PC-3 (cell line): ENCODE measurements around the gene PLK5. TPM values are rescaled to one million over a fixed set of nuclear protein-coding genes. Genes with fewer than 3 reads are reported as not detected.

Experiments
- ATAC-seq: fragments of 200-7000 bp; cut with Tn5 transposase; 2 replicates; pipeline ENCODE4 v1.9.1; 2020; ENCODE audit warnings: mild to moderate bottlenecking, moderate library complexity
- BruUV-seq: library from RNA; stranded (reverse); fragments of 400-500 nt; replicated peaks from 2 replicates; lab custom pipeline; 2021; lab: Mats Ljungman, UMichigan
- CTCF ChIA-PET: fragments of 300-600 bp; sonication (Branson Sonifier 250); formaldehyde crosslinking; loops from one replicate; lab custom pipeline; 2022; ENCODE audit warnings: antibody characterized with exemption; lab: Charles Lee
- POLR2A ChIA-PET: fragments of 300-600 bp; sonication (Branson Sonifier 250); formaldehyde crosslinking; loops from one replicate; lab custom pipeline; 2022; ENCODE audit warnings: antibody characterized with exemption; ENCODE audit not compliant: unreplicated experiment; lab: Charles Lee
- DNase-seq: peaks from one replicate; pipeline ENCODE4 v3.0.0-alpha.2; 2015
- H2AFZ ChIP-seq: fragments of 300-600 bp; sonication (generic); 2 replicates; pipeline ENCODE4 v1.6.0; 2016; ENCODE audit warnings: antibody characterized with exemption, low read length
- H3F3A ChIP-seq: fragments of 300-600 bp; sonication (generic); one replicate; pipeline ENCODE4 v1.6.0; 2017; ENCODE audit warnings: antibody characterized with exemption, low read length, control low read depth, mild to moderate bottlenecking; ENCODE audit not compliant: unreplicated experiment
- H3K27ac ChIP-seq: fragments of 300-600 bp; sonication (generic); 2 replicates; pipeline ENCODE4 v1.5.1; 2016; ENCODE audit warnings: mild to moderate bottlenecking, low read length
- H3K27me3 ChIP-seq: fragments of 300-600 bp; sonication (generic); 2 replicates; pipeline ENCODE4 v1.6.1; 2016; ENCODE audit warnings: low read length, mixed read lengths
- H3K36me3 ChIP-seq: fragments of 300-600 bp; sonication (generic); 2 replicates; pipeline ENCODE4 v1.6.1; 2016; ENCODE audit warnings: low read depth, mixed run types, low read length, mixed read lengths
- H3K4me1 ChIP-seq: fragments of 300-600 bp; sonication (generic); 2 replicates; pipeline ENCODE4 v1.5.1; 2016; ENCODE audit warnings: low read length; ENCODE audit not compliant: insufficient read depth
- H3K4me2 ChIP-seq: fragments of 300-600 bp; sonication (generic); 2 replicates; pipeline ENCODE4 v1.6.0; 2016; ENCODE audit warnings: low read length
- H3K4me3 ChIP-seq: fragments of 300-600 bp; sonication (generic); 2 replicates; pipeline ENCODE4 v1.5.1; 2016; ENCODE audit warnings: mild to moderate bottlenecking, low read length, mixed read lengths
- H3K79me2 ChIP-seq: fragments of 300-600 bp; sonication (generic); 2 replicates; pipeline ENCODE4 v1.6.1; 2017; ENCODE audit warnings: low read length, mixed read lengths
- H3K9ac ChIP-seq: fragments of 300-600 bp; sonication (generic); 2 replicates; pipeline ENCODE4 v1.6.0; 2016; ENCODE audit warnings: mild to moderate bottlenecking, low read length
- H3K9me2 ChIP-seq: fragments of 300-600 bp; sonication (generic); replicated peaks from 2 replicates; pipeline ENCODE4 v1.6.1; 2016; ENCODE audit warnings: mixed run types, low read length, mixed read lengths
- H3K9me3 ChIP-seq: fragments of 300-600 bp; sonication (generic); 2 replicates; pipeline ENCODE4 v1.6.1; 2016; ENCODE audit warnings: low read length, mixed read lengths
- H4K20me1 ChIP-seq: fragments of 300-600 bp; sonication (generic); 2 replicates; pipeline ENCODE4 v1.6.1; 2016; ENCODE audit warnings: low read length, mixed read lengths
- EZH2 ChIP-seq: fragments of 300-600 bp; sonication (generic); IDR thresholded peaks from one replicate; pipeline ENCODE4 v1.6.1; 2017; ENCODE audit warnings: antibody characterized with exemption, mild to moderate bottlenecking, low read length; ENCODE audit not compliant: unreplicated experiment
- EZH2phosphoT487 ChIP-seq: fragments of 300-600 bp; sonication (generic); IDR thresholded peaks from 2 replicates; pipeline ENCODE4 v1.6.1; 2018; ENCODE audit warnings: mild to moderate bottlenecking, antibody characterized with exemption, low read length, borderline replicate concordance
- intact Hi-C: fragments of 100-400 bp; cut with micrococcal nuclease; formaldehyde crosslinking; loops from 2 replicates; pipeline ENCODE4 v1.9.0; 2023
- total RNA-seq: library from RNA; depleted of rRNA; stranded (reverse); fragments of >200 nt; gene quantifications from 2 replicates; pipeline ENCODE4 v1.2.3, GENCODE V29; 2014
- TF ChIP-seq, protein P1 (sequence below): fragments of 300-600 bp; sonication (generic); conservative IDR thresholded peaks from 2 replicates; pipeline ENCODE4 v1.5.1; 2017; ENCODE audit warnings: antibody characterized with exemption, low read depth, mild to moderate bottlenecking, low read length

Gene PLK5
- total RNA-seq, 1 experiment from 2014 or later, result not detected

DNA sequence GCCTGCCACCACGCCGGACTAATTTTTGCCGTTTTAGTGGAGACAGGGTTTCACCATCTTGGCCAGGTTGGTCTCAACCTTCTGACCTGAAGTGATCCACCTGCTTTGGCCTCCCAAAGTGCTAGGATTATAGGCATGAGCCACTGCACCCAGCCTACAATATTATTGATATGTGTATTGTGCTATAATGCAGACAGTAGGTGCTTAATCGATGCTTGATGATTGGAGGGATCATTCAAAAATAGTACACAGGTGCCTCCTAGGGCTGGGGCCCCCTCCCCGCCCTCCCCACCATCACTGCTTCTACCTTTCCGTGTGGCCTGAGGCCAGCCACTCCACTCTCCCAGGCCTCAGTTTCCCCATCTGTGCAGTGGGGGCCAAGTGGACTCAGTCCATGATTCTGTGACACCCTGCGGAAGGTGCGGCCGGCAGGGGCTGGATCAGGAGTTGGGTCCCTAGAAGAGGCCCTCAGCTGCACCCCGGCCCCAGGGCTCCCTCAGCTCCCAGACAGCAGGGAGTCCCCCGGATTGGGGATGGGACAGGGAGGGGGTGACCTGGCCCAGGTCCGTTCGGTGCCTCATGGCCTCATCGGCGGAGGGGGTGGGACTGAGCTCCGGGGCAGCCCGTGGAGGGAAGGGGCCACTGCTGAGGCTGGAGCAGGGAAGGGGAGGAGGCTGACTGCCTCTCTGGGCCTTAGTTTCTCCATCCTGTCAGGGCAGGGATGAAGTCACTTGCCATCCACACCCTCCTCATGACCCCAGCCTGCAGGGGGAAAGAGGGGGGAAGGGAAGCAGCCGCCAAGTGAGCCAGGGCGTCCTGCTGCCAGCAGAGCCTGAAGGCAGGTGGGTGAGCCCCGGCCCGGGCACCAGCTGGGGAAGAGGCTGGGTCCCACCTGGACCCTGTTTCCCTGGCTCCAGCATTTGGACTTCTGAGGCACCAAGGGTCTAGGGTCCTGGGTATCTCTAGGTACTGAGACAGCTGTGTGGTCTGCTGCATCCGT lies 12.3 kb upstream of the PLK5 start:
- CTCF ChIA-PET, result no interaction called here
- Histone ChIP-seq H3K4me3 (no peak overlapping the region), H3K36me3 (no peaks in the 10 kb centered on the region), H3K4me1 (peaks cover 3% of the 10 kb centered on the region; the same call in 1 of the 2 replicates), H4K20me1 (no peaks in the 10 kb centered on the region), H3K27me3 (no peaks in the 10 kb centered on the region), H3K79me2 (peaks cover 3% of the 10 kb centered on the region; the same call in 1 of the 2 replicates), H3K9me3 (no peaks in the 10 kb centered on the region), H3K4me2 (peak overlapping the region; percentile 85; the same call in 1 of the 2 replicates), H3K27ac (no peak overlapping the region), H3F3A (no peaks in the 10 kb centered on the region), H2AFZ (no peak overlapping the region), H3K9me2 (no peaks in the 10 kb centered on the region), H3K9ac (no peak overlapping the region)
- TF ChIP-seq, protein P1, sequence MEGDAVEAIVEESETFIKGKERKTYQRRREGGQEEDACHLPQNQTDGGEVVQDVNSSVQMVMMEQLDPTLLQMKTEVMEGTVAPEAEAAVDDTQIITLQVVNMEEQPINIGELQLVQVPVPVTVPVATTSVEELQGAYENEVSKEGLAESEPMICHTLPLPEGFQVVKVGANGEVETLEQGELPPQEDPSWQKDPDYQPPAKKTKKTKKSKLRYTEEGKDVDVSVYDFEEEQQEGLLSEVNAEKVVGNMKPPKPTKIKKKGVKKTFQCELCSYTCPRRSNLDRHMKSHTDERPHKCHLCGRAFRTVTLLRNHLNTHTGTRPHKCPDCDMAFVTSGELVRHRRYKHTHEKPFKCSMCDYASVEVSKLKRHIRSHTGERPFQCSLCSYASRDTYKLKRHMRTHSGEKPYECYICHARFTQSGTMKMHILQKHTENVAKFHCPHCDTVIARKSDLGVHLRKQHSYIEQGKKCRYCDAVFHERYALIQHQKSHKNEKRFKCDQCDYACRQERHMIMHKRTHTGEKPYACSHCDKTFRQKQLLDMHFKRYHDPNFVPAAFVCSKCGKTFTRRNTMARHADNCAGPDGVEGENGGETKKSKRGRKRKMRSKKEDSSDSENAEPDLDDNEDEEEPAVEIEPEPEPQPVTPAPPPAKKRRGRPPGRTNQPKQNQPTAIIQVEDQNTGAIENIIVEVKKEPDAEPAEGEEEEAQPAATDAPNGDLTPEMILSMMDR, result no peak
- TF ChIP-seq EZH2phosphoT487 (no peak), EZH2 (no peak)
- BruUV-seq, result no TSS peak
- ATAC-seq, result no peak
- intact Hi-C loops, result no loop called here
- POLR2A ChIA-PET, result no interaction called here
- no peak for DNase-seq

DNA sequence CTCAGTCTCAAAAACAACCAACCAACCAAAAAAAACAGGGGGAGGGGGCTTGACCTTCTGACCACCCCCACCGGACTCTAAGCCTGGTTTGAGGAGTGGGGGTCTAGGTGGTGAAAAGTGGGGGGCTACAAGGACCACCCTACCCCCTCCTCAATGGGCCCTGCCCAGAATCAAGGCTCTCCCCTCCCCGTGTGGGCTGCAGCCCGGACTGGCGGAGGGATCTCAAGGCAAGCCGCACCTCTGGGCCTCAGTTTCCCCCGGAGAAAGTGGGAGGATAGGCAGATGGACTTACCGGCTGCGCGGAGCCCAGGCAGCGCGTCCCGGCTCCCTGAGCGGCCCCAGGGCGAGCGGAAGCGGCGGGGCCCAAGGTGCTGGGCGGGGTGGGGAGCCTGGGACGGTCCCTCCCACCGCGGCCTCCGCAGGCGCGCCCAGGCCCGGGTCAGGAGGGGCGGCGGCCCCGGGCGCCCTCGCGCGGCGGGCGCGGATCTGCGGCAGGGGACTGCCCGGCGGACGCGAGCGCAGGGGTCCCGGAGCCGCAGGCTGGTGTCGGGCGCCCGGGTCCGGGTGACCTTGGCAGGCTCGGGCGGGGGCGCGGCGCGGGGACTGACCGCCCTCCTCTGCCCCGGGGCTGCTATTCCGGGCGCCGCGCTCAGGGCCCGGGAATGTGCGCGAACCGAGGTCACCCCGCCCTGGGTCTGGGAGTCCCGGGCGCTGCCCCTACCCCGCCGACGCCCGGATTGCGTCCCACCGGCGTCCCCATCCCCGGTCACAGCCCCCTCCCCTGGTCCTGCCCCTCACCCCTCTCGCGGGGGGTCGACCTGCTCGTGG lies 11.0 kb upstream of the PLK5 start, which contains the start of gene ADAMTSL5:
Gene ADAMTSL5, minus strand, starts transcription at position 349 of the 828 bp plus-strand sequence. CDS start 2,076 bp downstream, outside the sequence.
- H3K27me3 ChIP-seq, result no peaks in the 10 kb centered on the region
- no peak for TF ChIP-seq EZH2phosphoT487
- TF ChIP-seq, protein P1, result no peak
- TF ChIP-seq EZH2, result no peak
- no peaks in the 10 kb centered on the region for H3K9me2 ChIP-seq
- H3K79me2 ChIP-seq, result peaks cover 3% of the 10 kb centered on the region; the same call in 1 of the 2 replicates
- BruUV-seq, result no TSS peak
- ChIA-PET POLR2A (no interaction called here), CTCF (no interaction called here)
- peak within 1 kb of the TSS; percentile 52 for H3K9ac ChIP-seq
- DNase-seq, result peak; percentile 59
- H3K4me1 ChIP-seq, result peaks cover 3% of the 10 kb centered on the region; the same call in 1 of the 2 replicates
- H3F3A ChIP-seq, result no peaks in the 10 kb centered on the region
- H4K20me1 ChIP-seq, result no peaks in the 10 kb centered on the region
- H2AFZ ChIP-seq, result peak within 1 kb of the TSS; percentile 30; the same call in 1 of the 2 replicates
- H3K27ac ChIP-seq, result no peak within 1 kb of the TSS
- intact Hi-C loops, result no loop called here
- peak within 1 kb of the TSS; percentile 85 for H3K4me2 ChIP-seq
- no peaks in the 10 kb centered on the region for H3K36me3 ChIP-seq
- ATAC-seq, result peak; percentile 78
- H3K4me3 ChIP-seq, result peak within 1 kb of the TSS; percentile 70
- no peaks in the 10 kb centered on the region for H3K9me3 ChIP-seq
